GM19467 (cell line): ENCODE data around the gene GLI1.

ENCODE experiments used
- ATAC-seq: cut with Tn5 transposase; IDR thresholded peaks from one replicate; pipeline ENCODE4 v1.9.1; 2021; ENCODE audit warnings: mild to moderate bottlenecking, moderate library complexity; ENCODE audit not compliant: unreplicated experiment

The GLI1 gene

DNA sequence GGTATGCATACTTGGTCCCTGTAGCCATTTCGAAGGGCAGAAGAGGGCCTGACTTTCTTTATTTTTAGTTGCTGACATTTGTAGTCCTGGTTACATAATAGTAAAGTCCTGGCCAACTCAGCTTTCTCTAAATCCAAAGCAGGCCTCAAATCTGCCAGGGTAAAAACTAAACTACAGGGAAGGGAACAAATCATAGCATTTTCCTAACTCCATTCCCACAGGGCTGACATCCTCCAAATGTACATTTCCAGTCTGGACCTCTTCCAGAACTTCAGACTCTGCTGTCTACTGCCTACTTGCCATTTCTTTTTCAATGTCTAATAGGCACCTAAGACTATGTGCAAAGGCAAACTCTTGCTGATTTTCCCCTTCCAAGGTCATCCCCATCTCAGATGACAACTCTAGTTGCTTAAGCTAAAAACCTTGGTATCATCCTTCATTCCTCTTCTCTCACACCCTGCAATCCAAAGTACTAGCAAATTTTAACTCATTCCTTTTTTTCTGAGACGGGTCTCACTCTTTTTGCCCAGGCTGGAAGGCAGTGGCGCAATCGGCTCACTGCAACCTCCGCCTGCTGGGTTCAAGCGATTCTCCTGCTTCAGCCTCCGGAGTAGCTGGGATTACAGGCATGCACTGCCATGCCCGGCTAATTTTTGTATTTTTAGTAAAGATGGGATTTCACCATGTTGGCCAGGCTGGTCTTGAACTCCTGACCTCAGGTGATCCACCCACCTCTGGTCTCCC lies 58.8 kb downstream of the GLI1 start:
- ATAC-seq = no peak

DNA sequence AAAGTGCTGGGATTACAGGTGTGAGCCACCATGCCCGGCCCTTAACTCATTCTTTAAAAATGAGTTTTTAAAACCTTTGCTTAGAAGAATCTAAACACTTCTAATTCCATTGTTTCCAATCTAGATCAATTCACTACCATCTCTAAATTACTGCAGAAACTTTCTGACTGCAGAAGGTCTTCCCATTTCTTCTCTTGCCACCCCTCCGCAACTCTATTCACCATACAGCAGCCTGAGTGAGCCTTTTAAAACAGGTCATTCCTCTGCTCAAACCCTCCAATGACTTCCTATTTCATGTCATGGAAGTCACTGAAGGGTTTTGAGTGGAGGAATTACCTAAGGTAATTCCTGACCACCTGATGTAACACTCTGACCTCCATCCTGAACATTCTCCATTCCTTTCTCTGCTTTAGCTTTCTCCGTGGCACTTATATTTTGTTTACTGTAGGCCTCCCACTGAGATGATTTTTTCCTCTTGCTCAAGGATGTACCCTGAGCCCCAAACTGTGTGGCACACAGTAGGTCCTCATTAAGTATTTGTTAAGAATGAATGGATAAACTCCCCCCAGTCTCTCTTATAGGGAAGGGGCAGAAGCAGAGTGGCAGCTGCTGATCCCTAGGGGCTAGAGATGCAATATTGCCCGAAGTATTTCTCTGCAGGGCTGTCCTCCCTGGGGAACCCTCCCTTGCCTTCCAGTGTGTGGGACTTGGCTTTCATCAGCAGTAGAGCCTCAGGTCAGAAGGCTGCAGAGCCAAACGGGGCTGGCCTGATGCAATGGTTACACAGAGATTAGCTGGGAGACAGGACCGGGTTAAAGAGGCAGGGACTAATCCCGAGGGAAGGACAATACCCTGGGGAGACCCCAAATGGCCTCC lies 59.6 kb downstream of the GLI1 start:
- no peak for ATAC-seq

DNA sequence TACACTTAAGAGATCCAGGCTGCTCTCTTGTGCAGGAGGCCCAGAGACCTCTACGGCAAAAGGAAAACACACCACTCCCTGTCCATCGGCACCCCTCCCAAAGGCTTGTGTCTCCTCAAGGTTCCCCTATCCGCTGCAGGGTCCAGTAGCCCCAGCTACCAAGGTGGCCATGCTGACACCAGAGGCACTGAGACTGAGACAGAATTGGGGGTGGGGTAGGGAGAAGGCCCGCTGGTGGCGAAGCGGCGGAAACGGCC lies 60.1 kb downstream of the GLI1 start:
- ATAC-seq = no peak

DNA sequence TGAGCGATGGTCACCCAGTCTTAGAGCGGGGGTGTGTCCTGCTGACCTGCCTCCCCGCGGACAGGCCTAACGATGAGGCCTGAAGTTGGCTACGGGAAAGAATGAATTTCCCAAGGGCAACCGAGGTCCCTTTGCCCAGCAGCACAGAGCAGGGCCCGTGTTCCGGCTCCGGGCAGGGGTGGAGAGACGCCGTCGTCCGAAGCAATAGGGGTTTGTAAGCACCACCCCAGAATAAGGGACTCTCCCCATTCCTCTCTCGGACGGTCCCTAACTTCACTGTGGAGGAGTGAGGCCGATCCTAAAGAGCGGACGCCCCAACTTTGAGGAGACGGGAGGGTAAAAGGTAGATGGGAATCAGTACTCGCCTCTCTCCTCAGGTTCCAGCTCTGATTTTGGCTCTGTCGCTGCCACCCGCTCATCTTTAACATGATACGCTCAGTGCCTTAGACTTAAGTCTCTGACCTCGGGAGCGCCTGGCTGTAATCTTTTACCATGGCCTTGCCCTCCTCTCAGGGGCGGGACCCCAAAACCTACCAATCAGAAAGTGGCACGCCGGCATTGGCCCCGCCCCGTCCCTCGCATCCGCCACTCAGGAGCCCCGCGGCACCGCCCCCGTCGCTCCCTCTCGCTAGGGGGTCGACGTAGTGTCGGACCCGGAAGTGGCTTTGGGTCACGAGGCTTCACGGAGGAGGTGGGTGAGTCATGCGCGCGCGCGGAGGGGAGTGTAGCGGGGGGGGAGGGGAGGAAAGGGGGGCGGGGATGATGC lies 60.7 kb downstream of the GLI1 start, which contains the start of gene DDIT3:
TSS of gene DDIT3 (minus strand) at position 462 of the 766 bp plus-strand sequence. CDS start 3,108 bp downstream, outside the sequence.
- ATAC-seq = peak; percentile 59

DNA sequence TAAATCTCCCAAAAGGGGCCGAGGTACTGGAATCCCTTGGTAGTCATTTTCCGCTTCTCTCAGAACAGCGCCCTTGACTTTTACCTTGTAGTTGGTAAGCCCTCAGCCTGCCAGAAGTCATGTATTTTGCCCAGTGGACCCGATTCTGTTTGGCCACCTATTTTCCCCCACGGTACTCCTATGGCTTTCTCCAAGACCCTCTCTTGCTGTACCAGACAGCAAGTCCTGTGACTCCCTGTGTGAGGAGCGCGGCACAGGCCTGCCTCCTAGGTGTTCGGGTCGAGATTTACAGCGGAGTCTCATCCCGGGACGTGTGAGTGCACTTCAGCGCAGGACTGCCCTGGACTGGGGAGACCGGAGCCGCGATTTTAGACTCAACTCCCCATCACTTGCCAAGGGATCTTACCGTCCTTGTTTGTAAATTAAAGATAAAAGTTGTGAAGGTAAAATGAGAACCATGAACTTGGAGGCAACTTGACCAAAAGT lies 62.0 kb downstream of the GLI1 start:
- ATAC-seq = no peak
